Mesothelial cell of epicardium (in vitro differentiated cells): ENCODE measurements around the gene SBK1. TPM values are rescaled to one million over a fixed set of nuclear protein-coding genes. Genes with fewer than 3 reads are reported as not detected.
A peak's percentile ranks its signal among the peaks of the same experiment; 100 is the strongest.

Source experiments
- DNase-seq, 2 experiments: peaks; one replicate each; pipeline ENCODE4 v3.0.0; 2021; ENCODE audit warnings: low spot score in 2 of 2; ENCODE audit not compliant: unreplicated experiment in 2 of 2
- H3K27ac Mint-ChIP-seq: 2 replicates; pipeline ENCODE4 v1.8.0; 2021; ENCODE audit warnings: mixed read lengths
- H3K27me3 Mint-ChIP-seq: 2 replicates; pipeline ENCODE4 v1.8.0; 2021; ENCODE audit warnings: low read depth, mixed read lengths
- H3K36me3 Mint-ChIP-seq: 2 replicates; pipeline ENCODE4 v1.8.0; 2021; ENCODE audit warnings: mixed read lengths
- H3K4me1 Mint-ChIP-seq: 2 replicates; pipeline ENCODE4 v1.8.0; 2021; ENCODE audit warnings: mixed read lengths
- H3K4me3 Mint-ChIP-seq: 2 replicates; pipeline ENCODE4 v1.8.0; 2021; ENCODE audit warnings: mild to moderate bottlenecking, moderate library complexity, mixed read lengths
- H3K9me3 Mint-ChIP-seq: 2 replicates; pipeline ENCODE4 v1.8.0; 2021; ENCODE audit warnings: mixed read lengths
- total RNA-seq: library from RNA; stranded (reverse); gene quantifications from 3 replicates; pipeline ENCODE4 v1.2.1, GENCODE V29; 2021
- TF ChIP-seq, protein P1 (sequence below): fragments of 200-600 bp; sonication (generic); IDR thresholded peaks from one replicate; pipeline ENCODE4 v1.5.0; 2021; ENCODE audit warnings: antibody characterized with exemption; ENCODE audit not compliant: unreplicated experiment

SBK1 gene
- total RNA-seq, 1 donor from 2014 or later: 51.4 TPM

DNA sequence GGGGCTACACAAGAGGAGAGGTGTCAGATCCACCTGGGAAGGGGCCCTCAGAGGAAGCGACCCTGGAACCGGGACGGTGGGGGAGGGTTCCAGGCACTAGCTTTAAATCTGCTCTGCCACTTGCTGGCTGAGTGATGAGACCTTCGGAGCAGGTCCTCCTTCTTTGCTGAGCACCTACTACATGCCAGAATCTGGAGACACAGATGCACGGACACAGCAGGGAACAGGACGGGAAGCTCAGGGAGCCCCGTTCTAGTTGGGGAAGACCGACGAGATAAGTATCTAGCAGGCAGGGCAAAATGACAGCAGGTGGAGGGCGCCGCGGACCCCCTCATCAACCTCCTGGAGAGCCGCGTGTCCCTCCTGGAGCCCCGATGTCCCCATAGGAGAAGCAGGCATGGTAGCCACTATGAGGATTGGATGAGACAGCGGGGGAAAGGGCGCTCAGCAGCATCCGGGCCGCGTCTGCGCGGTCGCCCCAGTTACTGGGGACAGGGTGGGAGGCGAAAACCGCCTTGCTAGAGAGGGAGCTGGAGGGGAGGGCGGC lies 27.2 kb downstream of the SBK1 start:
- no peak overlapping the region for H3K27ac Mint-ChIP-seq
- H3K36me3 Mint-ChIP-seq: peaks cover 17% of the 10 kb centered on the region
- no peak overlapping the region for H3K4me3 Mint-ChIP-seq
- TF ChIP-seq, protein P1, sequence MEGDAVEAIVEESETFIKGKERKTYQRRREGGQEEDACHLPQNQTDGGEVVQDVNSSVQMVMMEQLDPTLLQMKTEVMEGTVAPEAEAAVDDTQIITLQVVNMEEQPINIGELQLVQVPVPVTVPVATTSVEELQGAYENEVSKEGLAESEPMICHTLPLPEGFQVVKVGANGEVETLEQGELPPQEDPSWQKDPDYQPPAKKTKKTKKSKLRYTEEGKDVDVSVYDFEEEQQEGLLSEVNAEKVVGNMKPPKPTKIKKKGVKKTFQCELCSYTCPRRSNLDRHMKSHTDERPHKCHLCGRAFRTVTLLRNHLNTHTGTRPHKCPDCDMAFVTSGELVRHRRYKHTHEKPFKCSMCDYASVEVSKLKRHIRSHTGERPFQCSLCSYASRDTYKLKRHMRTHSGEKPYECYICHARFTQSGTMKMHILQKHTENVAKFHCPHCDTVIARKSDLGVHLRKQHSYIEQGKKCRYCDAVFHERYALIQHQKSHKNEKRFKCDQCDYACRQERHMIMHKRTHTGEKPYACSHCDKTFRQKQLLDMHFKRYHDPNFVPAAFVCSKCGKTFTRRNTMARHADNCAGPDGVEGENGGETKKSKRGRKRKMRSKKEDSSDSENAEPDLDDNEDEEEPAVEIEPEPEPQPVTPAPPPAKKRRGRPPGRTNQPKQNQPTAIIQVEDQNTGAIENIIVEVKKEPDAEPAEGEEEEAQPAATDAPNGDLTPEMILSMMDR: no peak
- H3K27me3 Mint-ChIP-seq: no peaks in the 10 kb centered on the region
- H3K9me3 Mint-ChIP-seq: no peaks in the 10 kb centered on the region
- DNase-seq: no peak
- H3K4me1 Mint-ChIP-seq: no peaks in the 10 kb centered on the region

DNA sequence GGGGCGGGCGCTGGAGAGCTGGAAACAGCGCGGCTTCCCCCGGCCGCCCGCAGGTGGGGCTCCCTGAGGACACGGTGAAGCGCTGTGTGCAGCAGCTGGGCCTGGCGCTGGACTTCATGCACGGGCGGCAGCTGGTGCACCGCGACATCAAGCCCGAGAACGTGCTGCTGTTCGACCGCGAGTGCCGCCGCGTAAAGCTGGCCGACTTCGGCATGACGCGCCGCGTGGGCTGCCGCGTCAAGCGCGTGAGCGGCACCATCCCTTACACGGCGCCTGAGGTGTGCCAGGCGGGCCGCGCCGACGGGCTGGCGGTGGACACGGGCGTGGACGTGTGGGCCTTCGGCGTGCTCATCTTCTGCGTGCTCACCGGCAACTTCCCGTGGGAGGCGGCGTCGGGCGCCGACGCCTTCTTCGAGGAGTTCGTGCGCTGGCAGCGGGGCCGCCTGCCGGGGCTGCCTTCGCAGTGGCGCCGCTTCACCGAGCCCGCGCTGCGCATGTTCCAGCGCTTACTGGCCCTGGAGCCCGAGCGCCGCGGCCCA lies 27.8 kb downstream of the SBK1 start:
- no peak for DNase-seq
- TF ChIP-seq, protein P1: no peak

DNA sequence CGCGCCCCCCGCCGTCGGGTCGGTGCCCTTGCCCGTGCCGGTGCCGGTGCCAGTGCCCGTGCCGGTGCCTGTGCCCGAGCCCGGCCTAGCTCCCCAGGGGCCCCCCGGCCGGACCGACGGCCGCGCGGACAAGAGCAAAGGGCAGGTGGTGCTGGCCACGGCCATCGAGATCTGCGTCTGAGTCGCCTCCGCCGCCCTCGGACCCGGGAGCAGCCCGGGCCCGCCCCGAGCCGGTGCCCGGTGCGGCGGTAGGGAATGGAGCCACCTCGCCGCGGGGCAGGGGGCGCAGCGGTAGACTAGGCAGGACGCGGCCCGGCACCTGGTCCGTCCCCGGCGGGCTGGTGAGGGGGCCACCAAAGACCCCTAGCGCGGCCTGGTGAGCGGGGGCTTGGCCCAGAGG lies 28.4 kb downstream of the SBK1 start:
- DNase-seq: no peak
- no peaks in the 10 kb centered on the region for H3K9me3 Mint-ChIP-seq
- no peaks in the 10 kb centered on the region for H3K4me1 Mint-ChIP-seq
- TF ChIP-seq, protein P1: no peak
- H3K4me3 Mint-ChIP-seq: no peak overlapping the region
- no peak overlapping the region for H3K27ac Mint-ChIP-seq
- no peaks in the 10 kb centered on the region for H3K27me3 Mint-ChIP-seq
- peaks cover 14% of the 10 kb centered on the region for H3K36me3 Mint-ChIP-seq

More for the DNA sequence above, 27.8 kb downstream of the SBK1 start:
- no peak overlapping the region for H3K27ac Mint-ChIP-seq
- no peaks in the 10 kb centered on the region for H3K9me3 Mint-ChIP-seq
- no peaks in the 10 kb centered on the region for H3K27me3 Mint-ChIP-seq
- no peaks in the 10 kb centered on the region for H3K4me1 Mint-ChIP-seq
- H3K36me3 Mint-ChIP-seq: peaks cover 16% of the 10 kb centered on the region
- no peak overlapping the region for H3K4me3 Mint-ChIP-seq

DNA sequence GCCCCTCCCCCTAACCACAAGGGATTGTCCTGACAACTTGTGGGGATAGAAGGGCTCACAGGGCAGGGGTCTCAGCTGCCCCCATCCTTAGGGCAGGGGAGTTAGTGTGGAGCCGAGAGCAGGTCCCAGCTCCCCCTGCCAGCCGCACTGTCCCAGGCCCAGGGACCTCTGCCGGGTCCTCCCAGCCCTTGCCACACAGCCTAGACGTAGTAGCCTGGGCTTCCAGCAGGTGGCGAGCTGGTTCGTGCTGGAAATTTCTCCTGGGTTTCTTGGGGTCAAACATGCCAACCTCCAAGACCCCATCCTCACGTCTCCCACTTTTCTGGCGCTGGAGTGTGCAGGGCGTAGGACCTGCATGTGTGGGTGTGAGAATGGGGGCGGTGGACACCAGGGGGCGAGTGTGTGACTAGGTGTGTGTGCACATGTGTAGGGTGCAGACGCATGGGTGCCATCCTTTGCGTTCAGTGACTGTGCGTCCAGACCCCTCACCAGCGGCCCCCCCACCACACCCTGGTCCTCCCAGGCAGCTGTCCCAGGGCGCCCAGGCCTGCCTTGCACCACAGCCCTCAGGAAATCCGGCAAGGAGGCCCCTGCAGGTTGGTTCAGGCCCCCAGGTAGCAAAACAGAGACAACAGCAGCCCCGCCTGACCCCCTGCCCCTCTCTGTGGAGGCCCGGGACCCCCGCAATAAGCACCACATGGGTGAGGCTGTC lies 29.5 kb downstream of the SBK1 start:
- H3K4me1 Mint-ChIP-seq: no peaks in the 10 kb centered on the region
- no peak overlapping the region for H3K4me3 Mint-ChIP-seq
- TF ChIP-seq, protein P1: peak; percentile 66
- DNase-seq: no peak
- H3K27ac Mint-ChIP-seq: no peak overlapping the region
- peaks cover 14% of the 10 kb centered on the region for H3K36me3 Mint-ChIP-seq
- no peaks in the 10 kb centered on the region for H3K9me3 Mint-ChIP-seq
- H3K27me3 Mint-ChIP-seq: no peaks in the 10 kb centered on the region

DNA sequence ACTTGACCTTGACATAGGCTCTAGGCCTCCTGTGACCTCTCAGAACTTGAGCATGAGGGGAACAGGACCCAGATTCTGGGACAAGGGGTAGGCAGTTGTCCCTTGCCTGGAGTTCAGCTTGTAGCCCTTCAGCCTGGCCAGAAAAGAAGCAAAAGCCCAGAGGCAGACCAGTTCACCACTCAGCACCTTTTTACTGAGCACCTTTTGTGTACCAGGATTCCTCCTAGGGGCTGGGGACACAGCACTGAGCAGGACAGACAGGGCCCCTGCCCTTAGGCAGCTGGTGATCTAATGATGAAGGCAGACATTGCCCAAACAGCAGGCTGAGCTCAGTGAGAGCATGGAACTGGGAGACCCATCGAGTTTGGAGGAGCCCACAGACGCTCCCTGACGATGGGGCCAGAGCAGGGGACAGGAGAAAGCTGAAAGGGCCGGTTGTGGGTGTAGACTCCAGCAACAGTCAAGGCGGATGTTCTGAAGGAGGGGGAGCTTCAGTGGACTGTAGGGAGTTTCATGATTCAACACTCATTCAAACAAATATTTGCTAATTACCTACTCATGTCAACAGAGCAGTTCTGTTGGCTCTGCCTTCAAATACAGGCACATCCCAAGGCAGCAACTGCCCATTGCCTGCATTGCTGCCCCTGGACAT lies 32.0 kb downstream of the SBK1 start:
- no peak for DNase-seq
- Mint-ChIP-seq H3K9me3 (no peaks in the 10 kb centered on the region), H3K36me3 (peaks cover 4% of the 10 kb centered on the region), H3K4me3 (no peak overlapping the region), H3K4me1 (no peaks in the 10 kb centered on the region), H3K27ac (no peak overlapping the region), H3K27me3 (no peaks in the 10 kb centered on the region)
- TF ChIP-seq, protein P1: no peak
